Measurements from ENCODE around the gene TMPRSS11B. TPM values are rescaled to one million over a fixed set of nuclear protein-coding genes. Genes with fewer than 3 reads are reported as not detected.
"Not testable (repeated sequence)": the region's sequence is repeated elsewhere in the genome, so short reads cannot be mapped to it uniquely, and the experiment has no call there.

The TMPRSS11B gene
- total and polyA plus RNA-seq, 2 of the 13 experiments (the other 11 are each of a cell fraction or from before 2014, with no cell fraction given), result not detected

DNA sequence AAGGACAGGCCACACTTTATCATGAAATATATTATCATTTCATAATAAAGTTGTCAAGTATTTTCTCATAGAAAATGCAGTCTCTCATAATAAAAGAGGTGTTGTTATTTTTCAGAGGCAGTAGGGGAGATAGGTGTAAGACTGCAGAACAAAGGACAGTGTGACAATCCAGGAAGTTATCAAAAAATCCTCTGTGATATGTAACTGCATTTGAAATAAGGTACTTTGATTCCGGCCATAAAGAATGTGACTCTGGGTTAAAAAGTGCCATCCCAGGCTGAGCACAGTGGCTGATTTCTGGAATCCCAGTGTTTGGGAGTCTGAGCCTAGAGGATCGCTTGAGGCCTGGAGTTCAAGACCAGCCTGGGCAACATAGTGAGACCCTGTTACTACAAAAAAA, 37.6 kb upstream of the TMPRSS11B start:
- Histone ChIP-seq H3K79me2 (ENCODE audit: insufficient read depth, low read length) (no peaks in the 10 kb centered on the region), H3K27ac (ENCODE audit: extremely low read length, insufficient read depth, low read length) (no peak overlapping the region), H3K9me3 (ENCODE audit: low read length) (no peaks in the 10 kb centered on the region), H4K20me1 (ENCODE audit: insufficient read depth, low read length) (no peaks in the 10 kb centered on the region), H2AFZ (ENCODE audit: low read length) (no peak overlapping the region), H3K4me2 (ENCODE audit: low read depth, low read length) (no peak overlapping the region), H3K27me3 (ENCODE audit: control insufficient read depth in 1 of 2, insufficient read depth in 2 of 2, low read length in 2 of 2) (peaks cover 0 to 1% of the 10 kb centered on the region in 2 experiments; a peak in 1 of 5 replicates), H3K4me1 (ENCODE audit: insufficient read depth, low read length) (peaks cover 15% of the 10 kb centered on the region), H3K36me3 (replicated peaks in 1 of 2; ENCODE audit: control insufficient read depth in 1 of 2, insufficient read depth in 2 of 2, low read length in 2 of 2) (no peaks in the 10 kb centered on the region), H3K9ac (ENCODE audit: insufficient read depth, low read depth, low read length) (no peak overlapping the region), H3K4me3 (replicated peaks in 1 of 3; ENCODE audit: insufficient read depth in 1 of 3, low read depth in 2 of 3, low read length in 3 of 3) (no peak overlapping the region)
- no TSS peak for BruUV-seq (replicated peaks)
- no peak for DNase-seq (ENCODE audit: low spot score)
- WGBS (ENCODE audit: low lambda C conversion rate), result 96% methylated on average over 2 of the region's 2 CpGs
- TF ChIP-seq ZNF121 (CRISPR knock-in tag; IDR thresholded peaks at IDR 0.05), result 0 out of 2 replicates have a peak, but pooled peaks have one; percentile 21
- TF ChIP-seq ZFX (CRISPR knock-in tag; IDR thresholded peaks at IDR 0.05; ENCODE audit: low read depth), result no peak
- no peak for TF ChIP-seq ZNF33B (CRISPR knock-in tag; IDR thresholded peaks at IDR 0.05)
- ChIA-PET POLR2A (no interaction called here), CTCF (ENCODE audit: low intra/inter-chr PET ratio, low total read pairs) (no interaction called here)
- in situ Hi-C loops (cut with HindIII; ENCODE audit: extremely low pct_ligation_motif_present, low pct_unique_long_range_greater_than_20kb), result no loop called here
- ATAC-seq, result no peak
- no peak for FAIRE-seq
- intact Hi-C loops (cut with micrococcal nuclease; ENCODE audit: unreplicated experiment), result no loop called here

DNA sequence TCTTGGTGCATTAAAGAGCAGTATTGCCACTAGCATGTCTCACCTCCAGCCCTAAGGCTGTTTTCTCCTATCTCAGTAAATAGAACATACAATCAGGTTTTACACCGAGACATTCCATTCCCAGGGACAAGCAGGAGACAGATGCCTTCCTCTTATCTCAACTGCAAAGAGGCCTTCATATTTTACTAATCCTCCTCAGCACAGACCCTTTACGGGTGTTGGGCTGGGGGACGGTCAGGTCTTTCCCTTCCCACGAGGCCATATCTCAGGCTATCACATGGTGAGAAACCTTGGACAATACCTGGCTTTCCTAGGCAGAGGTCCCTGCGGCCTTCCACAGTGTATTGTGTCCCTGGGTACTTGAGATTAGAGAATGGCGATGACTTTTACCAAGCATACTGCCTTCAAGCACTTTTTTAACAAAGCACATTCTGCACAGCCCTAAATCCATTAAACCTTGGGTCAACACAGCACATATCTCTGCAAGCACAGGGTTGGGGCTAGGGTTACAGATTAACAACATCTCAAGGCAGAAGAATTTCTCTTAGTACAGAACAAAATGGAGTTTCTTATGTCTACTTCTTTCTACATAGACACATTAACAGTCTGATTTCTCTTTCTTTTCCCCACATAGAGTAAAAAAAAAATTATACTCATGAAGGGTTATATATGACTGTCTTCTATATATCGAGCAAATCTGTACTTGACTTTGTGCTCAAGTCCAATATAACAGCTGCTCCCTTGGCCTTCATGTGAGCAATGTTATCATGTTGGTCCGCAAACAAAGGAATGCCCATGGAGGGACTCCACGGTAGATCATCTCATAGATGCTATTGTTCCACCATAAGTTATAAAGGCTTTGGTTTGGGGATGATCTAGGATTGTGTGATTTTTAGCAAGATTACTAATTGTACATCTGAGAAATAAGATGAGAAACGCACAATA, 36.6 kb upstream of the TMPRSS11B start:
- H3K9me3 ChIP-seq (ENCODE audit: low read length); H3K36me3 ChIP-seq (replicated peaks in 1 of 2; ENCODE audit: control insufficient read depth in 1 of 2, insufficient read depth in 2 of 2, low read length in 2 of 2); POLR2A ChIA-PET; H3K4me3 ChIP-seq (replicated peaks in 1 of 3; ENCODE audit: insufficient read depth in 1 of 3, low read depth in 2 of 3, low read length in 3 of 3); H3K79me2 ChIP-seq (ENCODE audit: insufficient read depth, low read length); H3K27me3 ChIP-seq (ENCODE audit: control insufficient read depth in 1 of 2, insufficient read depth in 2 of 2, low read length in 2 of 2); in situ Hi-C loops (cut with HindIII; ENCODE audit: extremely low pct_ligation_motif_present, low pct_unique_long_range_greater_than_20kb); CTCF ChIA-PET (ENCODE audit: low intra/inter-chr PET ratio, low total read pairs); H4K20me1 ChIP-seq (ENCODE audit: insufficient read depth, low read length); intact Hi-C loops (cut with micrococcal nuclease; ENCODE audit: unreplicated experiment); H3K9ac ChIP-seq (ENCODE audit: insufficient read depth, low read depth, low read length); H2AFZ ChIP-seq (ENCODE audit: low read length); H3K27ac ChIP-seq (ENCODE audit: extremely low read length, insufficient read depth, low read length); BruUV-seq (replicated peaks); TF ChIP-seq SOX13, SOX6 (IDR thresholded peaks at IDR 0.05): not testable (repeated sequence)
- DNase-seq (ENCODE audit: low spot score) (peak; percentile 17), ATAC-seq (peak; percentile 73), FAIRE-seq (peak; percentile 63)
- H3K4me2 ChIP-seq (ENCODE audit: low read depth, low read length), result peak overlapping the region; percentile 36
- H3K4me1 ChIP-seq (ENCODE audit: insufficient read depth, low read length), result peaks cover 15% of the 10 kb centered on the region
- WGBS (ENCODE audit: low lambda C conversion rate), result 15% methylated on average over 10 of the region's 10 CpGs
- TF ChIP-seq SOX13 (CRISPR knock-in tag; conservative IDR thresholded peaks at IDR 0.05 in 1 of 2, IDR thresholded peaks at IDR 0.05 in 1 of 2) (peak in 1 of 2 experiments; percentile 47; a peak in 2 of 4 replicates), ZMYM4 (CRISPR knock-in tag; IDR thresholded peaks at IDR 0.05) (0 out of 2 replicates have a peak, but pooled peaks have one; percentile 22), SOX6 (CRISPR knock-in tag; IDR thresholded peaks at IDR 0.05) (peak; percentile 25; the same call in 1 of the 2 replicates), PITX1 (CRISPR knock-in tag; IDR thresholded peaks at IDR 0.05) (peak; percentile 88)
- TF ChIP-seq, protein P1, sequence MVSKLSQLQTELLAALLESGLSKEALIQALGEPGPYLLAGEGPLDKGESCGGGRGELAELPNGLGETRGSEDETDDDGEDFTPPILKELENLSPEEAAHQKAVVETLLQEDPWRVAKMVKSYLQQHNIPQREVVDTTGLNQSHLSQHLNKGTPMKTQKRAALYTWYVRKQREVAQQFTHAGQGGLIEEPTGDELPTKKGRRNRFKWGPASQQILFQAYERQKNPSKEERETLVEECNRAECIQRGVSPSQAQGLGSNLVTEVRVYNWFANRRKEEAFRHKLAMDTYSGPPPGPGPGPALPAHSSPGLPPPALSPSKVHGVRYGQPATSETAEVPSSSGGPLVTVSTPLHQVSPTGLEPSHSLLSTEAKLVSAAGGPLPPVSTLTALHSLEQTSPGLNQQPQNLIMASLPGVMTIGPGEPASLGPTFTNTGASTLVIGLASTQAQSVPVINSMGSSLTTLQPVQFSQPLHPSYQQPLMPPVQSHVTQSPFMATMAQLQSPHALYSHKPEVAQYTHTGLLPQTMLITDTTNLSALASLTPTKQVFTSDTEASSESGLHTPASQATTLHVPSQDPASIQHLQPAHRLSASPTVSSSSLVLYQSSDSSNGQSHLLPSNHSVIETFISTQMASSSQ (IDR thresholded peaks at IDR 0.05; ENCODE audit: low read depth), result 0 out of 2 replicates have a peak, but pooled peaks have one; percentile 20
- TF ChIP-seq, protein P1 (CRISPR knock-in tag; IDR thresholded peaks at IDR 0.05; ENCODE audit: borderline replicate concordance), result not testable (repeated sequence)
